PC-9 (cell line): ENCODE measurements around the gene VEPH1.

Experiments
- CTCF ChIP-seq: fragments of 200-600 bp; sonication (generic); conservative IDR thresholded peaks from 2 replicates; pipeline ENCODE4 v1.6.1; 2017; ENCODE audit warnings: mixed run types, antibody characterized with exemption, mild to moderate bottlenecking, moderate library complexity
- EZH2 ChIP-seq: fragments of 200-600 bp; sonication (generic); IDR thresholded peaks from 2 replicates; pipeline ENCODE4 v1.8.0; 2017; ENCODE audit warnings: antibody characterized with exemption, low read depth

DNA sequence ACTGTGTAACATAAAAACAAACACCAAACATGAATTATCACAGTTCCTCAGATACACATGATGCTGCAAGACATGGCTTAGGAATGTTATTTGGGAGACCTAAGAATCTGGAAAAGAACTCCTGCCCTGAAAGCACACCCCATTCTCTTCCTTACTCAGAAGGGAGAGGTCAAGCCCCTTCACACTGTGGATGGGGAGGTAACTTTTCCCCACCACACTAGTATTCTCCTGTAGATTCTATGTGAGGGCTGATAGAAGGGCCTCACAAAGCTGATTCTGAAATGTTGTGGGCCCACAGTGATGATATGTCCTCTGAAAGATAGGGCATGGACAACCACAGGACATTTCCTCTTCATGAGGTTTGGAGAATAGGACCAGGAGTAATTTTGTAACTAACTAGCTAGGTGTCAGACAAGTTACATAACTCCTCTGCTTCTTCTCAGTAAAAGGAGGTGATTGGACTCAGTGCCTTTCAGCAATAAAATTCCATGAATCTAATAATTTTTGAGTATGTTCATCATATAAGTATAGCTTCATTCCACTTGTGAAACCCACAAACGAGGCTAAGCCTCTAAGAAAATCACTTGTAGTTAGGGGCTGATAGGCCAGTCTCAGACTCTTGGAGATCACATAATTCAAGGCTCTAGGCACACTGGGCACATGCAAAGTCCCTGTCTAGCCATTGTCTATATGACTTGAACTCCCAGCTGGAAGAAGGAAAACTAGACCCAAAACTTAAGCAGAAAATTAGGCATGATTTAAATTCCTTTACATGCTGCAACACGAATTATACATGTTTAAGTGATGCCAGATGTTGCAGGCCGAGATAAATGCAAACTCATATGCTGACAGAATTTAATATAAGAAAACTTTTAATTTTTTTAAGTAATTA, 59.1 kb downstream of the VEPH1 start:
- TF ChIP-seq CTCF (no peak), EZH2 (no peak)
